GM18517 (cell line): Measurements from ENCODE around the gene KNOP1.
"Not testable (repeated sequence)": the region's sequence is repeated elsewhere in the genome, so short reads cannot be mapped to it uniquely, and the experiment has no call there.

Source experiments
- ATAC-seq: cut with Tn5 transposase; IDR thresholded peaks from one replicate; pipeline ENCODE4 v1.9.1; 2021; ENCODE audit warnings: mild to moderate bottlenecking, moderate library complexity; ENCODE audit not compliant: unreplicated experiment

The KNOP1 gene

DNA sequence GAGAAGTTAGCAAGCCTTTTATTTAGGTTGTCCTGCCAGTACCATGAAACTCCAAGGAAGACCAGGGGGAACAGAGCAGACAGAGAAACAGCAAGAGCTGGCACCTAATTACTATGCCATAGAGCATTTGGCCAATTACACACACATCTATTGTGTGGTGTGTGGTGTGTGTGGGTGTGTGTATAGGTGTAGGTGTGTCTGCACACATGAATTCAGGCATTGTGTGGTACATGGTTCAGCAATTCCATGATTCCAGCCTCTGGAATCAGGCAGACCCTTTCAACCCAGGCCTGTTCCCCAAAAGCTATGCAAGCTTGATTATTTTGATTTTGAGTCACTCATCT, 25.8 kb upstream of the KNOP1 start:
- ATAC-seq = no peak

DNA sequence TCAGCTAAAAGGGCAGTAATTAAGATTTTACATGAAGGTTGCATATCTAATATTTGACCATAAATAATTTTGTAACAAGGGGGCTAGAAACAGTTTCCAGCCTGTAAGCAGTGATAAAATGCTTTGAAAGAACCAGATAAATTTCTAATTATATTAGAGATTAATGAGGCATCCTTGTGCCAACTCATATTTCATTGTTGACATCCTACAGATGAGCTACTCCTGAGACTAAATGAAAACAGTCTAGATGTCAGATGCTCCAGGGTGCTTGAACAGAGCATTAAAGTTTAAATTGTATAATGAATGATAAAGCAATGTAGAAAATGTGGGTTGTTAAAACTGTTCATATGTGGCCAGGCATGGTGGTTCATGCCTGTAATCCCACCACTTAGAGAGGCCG, 23.3 kb upstream of the KNOP1 start:
- ATAC-seq = no peak

DNA sequence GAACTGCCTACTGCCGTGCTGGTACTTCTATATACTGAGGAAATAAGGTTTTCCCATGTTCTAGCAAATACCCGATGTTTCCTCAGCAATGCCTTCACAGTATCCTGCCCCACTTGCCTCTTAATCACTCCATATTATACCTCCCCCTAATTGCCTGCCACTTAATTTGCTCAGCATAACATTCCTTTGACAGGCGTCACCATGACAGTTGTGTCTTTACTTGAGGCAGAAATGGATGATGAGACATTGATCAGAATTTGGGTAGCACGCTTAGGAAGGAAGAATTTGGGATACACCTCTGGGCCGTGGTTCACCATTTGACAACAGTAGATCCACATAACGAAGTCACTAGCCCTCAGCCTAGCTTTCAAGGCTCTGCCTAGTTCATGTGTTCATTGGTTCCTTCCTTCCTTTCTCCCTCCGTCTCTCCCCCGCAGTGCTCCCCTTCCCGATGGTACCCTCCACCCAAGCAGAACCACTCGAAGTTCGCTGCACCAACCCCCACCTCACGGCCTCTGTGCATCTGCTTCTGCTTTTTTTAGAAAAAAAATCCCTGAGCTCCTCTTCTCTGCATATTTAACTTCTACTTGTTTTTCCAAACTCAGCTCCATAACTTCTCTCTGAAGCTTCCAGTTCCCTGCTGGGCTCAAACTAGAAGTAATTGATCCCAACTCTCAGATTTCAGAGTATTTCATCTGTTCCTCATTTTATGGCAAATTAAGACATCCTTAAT, 19.4 kb upstream of the KNOP1 start:
- ATAC-seq = no peak

- ATAC-seq = no peak
These were observed 17.2 kb upstream of the KNOP1 start for GRCh38 chr16:19735074-19735867.

- ATAC-seq = no peak
These were observed 15.5 kb upstream of the KNOP1 start for GRCh38 chr16:19733551-19733950.

- ATAC-seq = no peak
These were observed 10.6 kb upstream of the KNOP1 start for GRCh38 chr16:19728636-19728965.

- ATAC-seq = no peak
These were observed 5.0 kb upstream of the KNOP1 start for GRCh38 chr16:19722981-19723380.

- ATAC-seq = no peak
These were observed 4.4 kb upstream of the KNOP1 start for GRCh38 chr16:19722269-19722952.

- no peak for ATAC-seq
These were observed 568 bp upstream of the KNOP1 start for GRCh38 chr16:19718624-19718965.

GRCh38 chr16:19717314-19717713, 713 bp downstream of the KNOP1 start:
- ATAC-seq = no peak

DNA sequence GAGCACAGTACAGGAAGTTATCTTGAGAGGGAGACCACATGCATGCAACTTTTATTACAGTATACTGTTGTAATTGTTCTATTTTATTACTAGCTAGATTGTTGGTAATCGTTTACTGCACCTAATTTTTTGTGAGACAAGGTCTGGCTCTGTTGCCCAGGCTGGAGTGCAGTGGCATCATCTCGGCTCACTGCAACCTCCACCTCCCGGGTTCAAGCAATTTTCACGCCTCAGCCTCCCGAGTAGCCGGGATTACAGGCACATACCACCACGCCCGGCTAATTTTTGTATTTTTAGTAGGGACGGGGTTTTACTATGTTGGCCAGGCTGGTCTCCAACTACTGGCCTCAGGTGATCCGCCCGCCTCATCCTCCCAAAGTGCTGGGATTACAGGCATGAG, 1.3 kb downstream of the KNOP1 start:
- ATAC-seq = not testable (repeated sequence)

GRCh38 chr16:19716183-19716582, 1.8 kb downstream of the KNOP1 start:
- no peak for ATAC-seq

- ATAC-seq = no peak
These were observed 2.5 kb downstream of the KNOP1 start for GRCh38 chr16:19715566-19715965.

DNA sequence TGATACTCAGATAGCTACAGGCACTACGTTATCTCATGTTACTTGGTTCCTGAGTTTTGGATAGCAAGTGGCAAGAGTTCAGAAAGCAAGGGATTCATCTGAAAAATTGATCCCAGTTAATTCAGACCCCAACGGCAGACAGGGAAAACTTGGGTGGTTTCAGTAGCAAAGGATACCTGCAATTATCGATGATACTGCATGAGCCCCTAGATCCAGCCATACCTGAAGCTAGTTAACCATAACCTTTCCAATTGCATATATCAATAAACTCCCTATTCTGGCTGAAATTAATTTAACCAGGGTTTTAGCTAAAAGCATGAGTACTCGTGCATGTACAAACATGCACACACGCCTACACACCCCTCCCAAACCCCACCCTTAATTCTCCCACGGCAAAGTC, 4.3 kb downstream of the KNOP1 start:
- ATAC-seq = no peak

- ATAC-seq = no peak
These were observed 5.5 kb downstream of the KNOP1 start for GRCh38 chr16:19712418-19713058.

- ATAC-seq = no peak
These were observed 6.4 kb downstream of the KNOP1 start for GRCh38 chr16:19711643-19712042.

- ATAC-seq = no peak
These were observed 7.0 kb downstream of the KNOP1 start for GRCh38 chr16:19710991-19711545.

DNA sequence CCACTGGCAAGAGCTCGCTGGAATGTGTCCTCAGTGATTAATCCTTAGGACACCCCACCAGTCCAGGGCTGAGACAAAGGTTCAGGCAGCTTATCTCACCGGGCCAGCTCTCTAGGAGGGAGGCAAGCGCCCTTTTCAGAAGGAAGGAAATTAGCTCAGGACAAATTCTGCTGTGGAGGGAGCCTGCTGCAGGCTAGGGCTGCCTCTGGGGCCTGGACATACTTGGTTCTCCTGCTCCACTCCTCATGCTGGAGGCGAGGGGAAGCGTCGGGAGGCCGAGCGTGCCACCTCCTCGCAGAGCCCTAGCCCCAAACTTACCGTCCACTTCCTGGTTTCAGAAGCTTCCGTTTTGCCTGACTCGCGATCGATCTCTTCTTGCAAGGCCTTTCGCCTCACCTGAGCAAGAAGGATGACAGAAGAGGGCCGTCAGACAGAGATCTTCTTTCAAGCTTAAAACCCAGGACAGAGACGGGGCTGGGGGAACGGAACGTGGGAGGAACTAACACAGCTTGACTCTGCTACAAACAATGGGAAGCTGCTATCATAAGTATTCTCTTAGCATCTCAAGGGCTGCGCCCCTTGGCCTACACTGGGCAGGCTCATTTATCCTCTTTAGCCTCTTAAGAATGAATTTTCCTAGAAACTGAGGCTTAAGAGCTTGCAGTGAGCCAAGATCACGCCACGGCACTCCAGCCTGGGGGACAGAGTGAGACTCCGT, 7.7 kb downstream of the KNOP1 start:
- no peak for ATAC-seq

GRCh38 chr16:19709381-19710136, 8.5 kb downstream of the KNOP1 start:
- ATAC-seq = no peak
